Mammary epithelial cell (primary cell): Measurements from ENCODE around the gene OR9Q1.

Experiments
- CTCF ChIP-seq, 2 donors: IDR thresholded peaks in 1 of 2; conservative IDR thresholded peaks in 1 of 2; 2 replicates each; pipeline ENCODE4 v1.5.1; 2011 to 2012; ENCODE audit warnings: inconsistent platforms in 2 of 2, low read length in 2 of 2, mild to moderate bottlenecking in 2 of 2, control low read depth in 1 of 2, low read depth in 1 of 2; ENCODE audit not compliant: insufficient read depth in 1 of 2; ENCODE audit errors: extremely low read depth in 1 of 2
- EZH2 ChIP-seq: IDR thresholded peaks from 2 replicates; pipeline ENCODE4 v1.6.1; 2012; ENCODE audit warnings: low read length, inconsistent platforms, borderline replicate concordance

DNA sequence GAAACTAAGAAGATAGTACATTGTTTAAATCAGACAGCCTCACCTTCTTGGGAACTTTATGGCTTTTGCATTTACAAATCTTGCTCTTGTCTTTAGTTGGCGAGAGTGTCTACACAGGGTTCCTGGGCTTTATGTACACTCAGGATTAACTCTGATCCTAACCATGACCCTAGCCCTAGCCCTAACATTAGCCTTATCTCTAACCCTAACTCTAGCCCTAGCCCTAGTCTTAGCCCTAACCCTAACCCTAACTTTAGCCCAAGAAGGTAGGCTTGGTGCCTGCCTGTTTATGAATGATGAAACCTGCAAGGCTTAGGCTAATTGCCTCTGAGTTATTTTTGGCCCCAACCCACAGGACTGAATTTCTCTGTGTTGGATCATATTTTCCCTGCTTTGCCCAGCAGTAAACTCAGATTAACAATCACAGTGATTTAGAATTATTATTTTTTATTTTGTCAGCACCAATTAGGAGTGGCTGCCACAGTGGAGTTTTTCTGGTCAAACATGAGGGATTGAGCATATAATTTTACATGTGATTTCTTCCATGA lies 44.1 kb upstream of the OR9Q1 start:
- no peak for TF ChIP-seq EZH2
- no peak for TF ChIP-seq CTCF (conservative IDR thresholded peaks at IDR 0.05 in 1 of 2, IDR thresholded peaks at IDR 0.05 in 1 of 2; ENCODE audit: extremely low read depth in 1 of 2, insufficient read depth in 1 of 2, low read depth in 1 of 2, low read length in 2 of 2)
